HEK293 (cell line): Measurements from ENCODE around the gene GHRH.

Source experiments
- CTCF ChIA-PET: fragments of 350-600 bp; formaldehyde crosslinking; extraction: SDS; loops from one replicate; lab custom pipeline; 2021; ENCODE audit warnings: antibody characterized with exemption; lab: Yijun Ruan, JAX
- POLR2A ChIA-PET: fragments of 300-600 bp; formaldehyde crosslinking; extraction: SDS; loops from one replicate; lab custom pipeline; 2020; ENCODE audit warnings: antibody characterized with exemption, inconsistent platforms; lab: Yijun Ruan, JAX
- H3K27ac ChIP-seq: fragments of 200-500 bp; sonication (Bioruptor generic); 2 replicates; pipeline ENCODE4 v1.5.1; 2014; ENCODE audit warnings: low read depth, low read length, control low read depth, inconsistent platforms; ENCODE audit errors: extremely low read depth
- H3K36me3 ChIP-seq, 2 experiments: fragments of 200-500 bp in 1 of 2; sonication (Bioruptor generic) in 1 of 2; 1 replicate in 1 of 2; 2 replicates in 1 of 2; pipeline ENCODE4 v1.5.1; 2014 to 2017; ENCODE audit warnings: inconsistent platforms in 2 of 2, low read length in 2 of 2; ENCODE audit not compliant: control insufficient read depth in 2 of 2, insufficient read depth in 1 of 2
- H3K4me1 ChIP-seq: fragments of 200-500 bp; sonication (Bioruptor generic); 2 replicates; pipeline ENCODE4 v1.5.1; 2014; ENCODE audit warnings: mild to moderate bottlenecking, low read length, inconsistent platforms; ENCODE audit not compliant: control insufficient read depth, insufficient read depth
- H3K4me3 ChIP-seq: 2 replicates; pipeline ENCODE4 v1.5.1; 2011; ENCODE audit warnings: low read depth, mild to moderate bottlenecking, control low read depth, low read length, moderate library complexity
- H3K9me3 ChIP-seq: fragments of 200-500 bp; sonication (Bioruptor generic); 2 replicates; pipeline ENCODE4 v1.5.1; 2014; ENCODE audit warnings: low read depth, low read length, inconsistent platforms; ENCODE audit not compliant: control insufficient read depth, insufficient read depth
- AEBP2 ChIP-seq: fragments of 450-650 bp; formaldehyde crosslinking; IDR thresholded peaks from 2 replicates; pipeline ENCODE4 v1.5.1; 2016; ENCODE audit warnings: missing biosample characterization, missing genetic modification characterization, borderline replicate concordance
- HOXC10 ChIP-seq: sonication (generic); formaldehyde crosslinking; IDR thresholded peaks from 2 replicates; pipeline ENCODE4 v1.8.1; 2023; ENCODE audit warnings: mild to moderate bottlenecking, missing genetic modification reagents
- KLF8 ChIP-seq: fragments of 450-650 bp; formaldehyde crosslinking; IDR thresholded peaks from 2 replicates; pipeline ENCODE4 v1.5.1; 2016; ENCODE audit warnings: missing biosample characterization, missing genetic modification characterization
- MZF1 ChIP-seq: fragments of 450-650 bp; formaldehyde crosslinking; IDR thresholded peaks from 2 replicates; pipeline ENCODE4 v1.5.1; 2017; ENCODE audit warnings: missing biosample characterization, missing genetic modification characterization, borderline replicate concordance
- SCRT1 ChIP-seq: fragments of 450-650 bp; formaldehyde crosslinking; IDR thresholded peaks from 2 replicates; pipeline ENCODE4 v1.5.1; 2016; ENCODE audit warnings: missing biosample characterization, missing genetic modification characterization, borderline replicate concordance
- ZBTB48 ChIP-seq: fragments of 450-650 bp; formaldehyde crosslinking; IDR thresholded peaks from 2 replicates; pipeline ENCODE4 v1.5.1; 2016; ENCODE audit warnings: missing biosample characterization, missing genetic modification characterization
- ZFHX2 ChIP-seq: fragments of 450-650 bp; formaldehyde crosslinking; conservative IDR thresholded peaks from 2 replicates; pipeline ENCODE4 v1.5.1; 2016; ENCODE audit warnings: missing biosample characterization, missing genetic modification characterization
- ZIC2 ChIP-seq: fragments of 450-650 bp; formaldehyde crosslinking; IDR thresholded peaks from 2 replicates; pipeline ENCODE4 v1.5.1; 2016; ENCODE audit warnings: missing biosample characterization, missing genetic modification characterization
- ZNF174 ChIP-seq: fragments of 450-650 bp; formaldehyde crosslinking; IDR thresholded peaks from 2 replicates; pipeline ENCODE4 v1.5.0; 2017; ENCODE audit warnings: missing biosample characterization, mild to moderate bottlenecking, missing genetic modification characterization
- ZNF175 ChIP-seq: fragments of 450-650 bp; formaldehyde crosslinking; IDR thresholded peaks from 2 replicates; pipeline ENCODE4 v1.5.1; 2016; ENCODE audit warnings: missing biosample characterization, missing genetic modification characterization
- ZNF223 ChIP-seq: fragments of 450-650 bp; formaldehyde crosslinking; IDR thresholded peaks from 2 replicates; pipeline ENCODE4 v1.5.1; 2016; ENCODE audit warnings: missing biosample characterization, missing genetic modification characterization
- ZNF23 ChIP-seq: fragments of 450-650 bp; formaldehyde crosslinking; IDR thresholded peaks from 2 replicates; pipeline ENCODE4 v1.5.1; 2016; ENCODE audit warnings: missing biosample characterization, missing genetic modification characterization, borderline replicate concordance
- ZNF248 ChIP-seq: fragments of 450-650 bp; formaldehyde crosslinking; IDR thresholded peaks from 2 replicates; pipeline ENCODE4 v1.5.1; 2017; ENCODE audit warnings: missing biosample characterization, missing genetic modification characterization
- ZNF354C ChIP-seq: fragments of 450-650 bp; formaldehyde crosslinking; IDR thresholded peaks from 2 replicates; pipeline ENCODE4 v1.5.1; 2016; ENCODE audit warnings: missing biosample characterization, missing genetic modification characterization, low read depth, borderline replicate concordance
- ZNF37A ChIP-seq: fragments of 450-650 bp; IDR thresholded peaks from 2 replicates; pipeline ENCODE4 v1.5.1; 2018; ENCODE audit warnings: missing biosample characterization, missing genetic modification characterization
- ZNF394 ChIP-seq: fragments of 450-650 bp; formaldehyde crosslinking; IDR thresholded peaks from 2 replicates; pipeline ENCODE4 v1.5.1; 2016; ENCODE audit warnings: missing biosample characterization, missing genetic modification characterization, mild to moderate bottlenecking, moderate library complexity, borderline replicate concordance
- ZNF426 ChIP-seq: fragments of 450-650 bp; formaldehyde crosslinking; IDR thresholded peaks from 2 replicates; pipeline ENCODE4 v1.5.1; 2017; ENCODE audit warnings: missing biosample characterization, missing genetic modification characterization, mild to moderate bottlenecking, inconsistent platforms, moderate library complexity
- ZNF529 ChIP-seq: fragments of 450-650 bp; formaldehyde crosslinking; IDR thresholded peaks from 2 replicates; pipeline ENCODE4 v1.5.1; 2017; ENCODE audit warnings: missing genetic modification characterization, missing biosample characterization; ENCODE audit not compliant: insufficient replicate concordance
- ZNF549 ChIP-seq: fragments of 450-650 bp; IDR thresholded peaks from 2 replicates; pipeline ENCODE4 v1.5.1; 2018; ENCODE audit warnings: missing biosample characterization, missing genetic modification characterization, mild to moderate bottlenecking, inconsistent platforms, moderate library complexity
- ZNF555 ChIP-seq: fragments of 450-650 bp; formaldehyde crosslinking; conservative IDR thresholded peaks from 2 replicates; pipeline ENCODE4 v1.5.1; 2017; ENCODE audit warnings: missing biosample characterization, mild to moderate bottlenecking, missing genetic modification characterization, inconsistent platforms
- ZNF624 ChIP-seq: fragments of 450-650 bp; formaldehyde crosslinking; IDR thresholded peaks from 2 replicates; pipeline ENCODE4 v1.5.1; 2017; ENCODE audit warnings: missing biosample characterization, missing genetic modification characterization
- ZNF670 ChIP-seq: fragments of 450-650 bp; formaldehyde crosslinking; IDR thresholded peaks from 2 replicates; pipeline ENCODE4 v1.5.1; 2016; ENCODE audit warnings: missing biosample characterization, missing genetic modification characterization, low read depth
- ZNF792 ChIP-seq: fragments of 450-650 bp; formaldehyde crosslinking; IDR thresholded peaks from 2 replicates; pipeline ENCODE4 v1.5.1; 2016; ENCODE audit warnings: missing biosample characterization, missing genetic modification characterization
- TF ChIP-seq, protein P1 (sequence below): fragments of 450-650 bp; formaldehyde crosslinking; IDR thresholded peaks from 2 replicates; pipeline ENCODE4 v1.5.1; 2016; ENCODE audit warnings: missing biosample characterization, missing genetic modification characterization

Gene GHRH

GRCh38 chr20:37234254-37234581, 27.4 kb downstream of the GHRH start:
- POLR2A ChIA-PET = no interaction called here
- CTCF ChIA-PET = interaction anchor here (1.6 kb wide), 1 partner anchor 42 kb away, joined by 4 read pairs; no protein-coding TSS in a partner anchor
- H3K9me3 ChIP-seq = no peaks in the 10 kb centered on the region
- H3K4me1 ChIP-seq = no peaks in the 10 kb centered on the region
- no peak overlapping the region for H3K4me3 ChIP-seq
- no peak overlapping the region for H3K27ac ChIP-seq
- TF ChIP-seq ZNF223 (tag by site-specific recombination) (no peak), ZNF670 (tag by site-specific recombination) (no peak), ZNF549 (tag by site-specific recombination) (no peak), ZNF529 (tag by site-specific recombination) (no peak), AEBP2 (tag by site-specific recombination) (no peak), HOXC10 (no peak), ZNF248 (no peak), ZNF426 (tag by site-specific recombination) (no peak), ZNF792 (tag by site-specific recombination) (no peak), ZNF354C (no peak), KLF8 (tag by site-specific recombination) (no peak), ZNF624 (no peak), ZBTB48 (tag by site-specific recombination) (no peak), SCRT1 (tag by site-specific recombination) (no peak), ZNF37A (tag by site-specific recombination) (no peak), ZFHX2 (no peak)
- TF ChIP-seq, protein P1, sequence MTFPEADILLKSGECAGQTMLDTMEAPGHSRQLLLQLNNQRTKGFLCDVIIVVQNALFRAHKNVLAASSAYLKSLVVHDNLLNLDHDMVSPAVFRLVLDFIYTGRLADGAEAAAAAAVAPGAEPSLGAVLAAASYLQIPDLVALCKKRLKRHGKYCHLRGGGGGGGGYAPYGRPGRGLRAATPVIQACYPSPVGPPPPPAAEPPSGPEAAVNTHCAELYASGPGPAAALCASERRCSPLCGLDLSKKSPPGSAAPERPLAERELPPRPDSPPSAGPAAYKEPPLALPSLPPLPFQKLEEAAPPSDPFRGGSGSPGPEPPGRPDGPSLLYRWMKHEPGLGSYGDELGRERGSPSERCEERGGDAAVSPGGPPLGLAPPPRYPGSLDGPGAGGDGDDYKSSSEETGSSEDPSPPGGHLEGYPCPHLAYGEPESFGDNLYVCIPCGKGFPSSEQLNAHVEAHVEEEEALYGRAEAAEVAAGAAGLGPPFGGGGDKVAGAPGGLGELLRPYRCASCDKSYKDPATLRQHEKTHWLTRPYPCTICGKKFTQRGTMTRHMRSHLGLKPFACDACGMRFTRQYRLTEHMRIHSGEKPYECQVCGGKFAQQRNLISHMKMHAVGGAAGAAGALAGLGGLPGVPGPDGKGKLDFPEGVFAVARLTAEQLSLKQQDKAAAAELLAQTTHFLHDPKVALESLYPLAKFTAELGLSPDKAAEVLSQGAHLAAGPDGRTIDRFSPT (tag by site-specific recombination) = no peak
- H3K36me3 ChIP-seq = peaks cover 60 to 98% of the 10 kb centered on the region in 2 experiments

- Histone ChIP-seq H3K27ac (no peak overlapping the region), H3K9me3 (no peaks in the 10 kb centered on the region), H3K4me3 (no peak overlapping the region), H3K4me1 (no peaks in the 10 kb centered on the region), H3K36me3 (peaks cover 60 to 98% of the 10 kb centered on the region in 2 experiments)
- POLR2A ChIA-PET = no interaction called here
- TF ChIP-seq MZF1 (tag by site-specific recombination) (no peak), ZNF175 (no peak), ZIC2 (tag by site-specific recombination) (no peak), ZNF174 (tag by site-specific recombination) (no peak), ZNF23 (tag by site-specific recombination) (no peak), ZNF555 (tag by site-specific recombination) (no peak), KLF8 (tag by site-specific recombination) (no peak), ZNF394 (no peak), SCRT1 (tag by site-specific recombination) (no peak)
- CTCF ChIA-PET = interaction anchor here (1.6 kb wide), 1 partner anchor 41 kb away, joined by 4 read pairs; no protein-coding TSS in a partner anchor
Measured at GRCh38 chr20:37233548-37234253, 27.9 kb downstream of the GHRH start.
